Measurements from ENCODE around the gene CRELD2.
"Not testable (repeated sequence)": the region's sequence is repeated elsewhere in the genome, so short reads cannot be mapped to it uniquely, and the experiment has no call there.

CRELD2 gene

GRCh38 chr22:49930596-49931412 lies 12.4 kb downstream of the CRELD2 start:
- no peak for FAIRE-seq

- FAIRE-seq, result no peak
Measured at GRCh38 chr22:49933236-49934159, 15.1 kb downstream of the CRELD2 start.

GRCh38 chr22:49934160-49934890 lies 15.9 kb downstream of the CRELD2 start:
- no peak for FAIRE-seq

DNA sequence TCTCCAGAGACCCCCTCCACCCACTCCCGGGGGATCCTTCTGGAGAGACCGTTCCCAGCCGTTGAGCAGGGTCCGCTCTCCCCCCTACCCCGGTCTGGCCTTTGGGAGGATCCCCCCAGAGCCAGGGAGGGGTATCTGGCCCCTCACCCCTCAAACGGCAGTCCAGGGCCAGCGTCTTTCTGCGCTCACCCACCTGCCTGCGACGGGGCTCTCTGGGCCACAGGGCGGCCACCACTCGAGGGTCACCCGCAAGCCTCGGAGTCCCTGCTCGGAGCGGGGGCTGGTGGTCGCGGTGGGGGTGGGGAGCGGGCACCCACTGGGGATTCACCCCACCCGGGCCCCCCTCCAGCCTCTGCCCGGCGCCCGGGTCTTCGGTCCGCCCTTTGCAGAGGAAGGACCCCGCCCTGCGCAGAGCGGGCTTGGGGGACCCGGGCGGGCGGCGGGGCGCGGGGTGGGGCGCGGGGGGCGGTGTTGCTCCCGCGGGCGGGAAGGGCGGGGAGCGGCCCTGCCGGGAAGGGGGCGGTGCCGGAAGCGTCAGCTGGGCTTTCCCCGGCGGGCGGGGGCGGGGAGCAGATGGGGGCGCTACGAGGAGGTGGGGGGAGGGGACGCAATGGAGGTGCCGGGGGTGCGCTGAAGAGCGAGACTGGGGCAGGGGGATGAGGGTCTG lies 16.6 kb downstream of the CRELD2 start:
- FAIRE-seq, result no peak

GRCh38 chr22:49935561-49935960 lies 17.1 kb downstream of the CRELD2 start:
- no peak for FAIRE-seq

DNA sequence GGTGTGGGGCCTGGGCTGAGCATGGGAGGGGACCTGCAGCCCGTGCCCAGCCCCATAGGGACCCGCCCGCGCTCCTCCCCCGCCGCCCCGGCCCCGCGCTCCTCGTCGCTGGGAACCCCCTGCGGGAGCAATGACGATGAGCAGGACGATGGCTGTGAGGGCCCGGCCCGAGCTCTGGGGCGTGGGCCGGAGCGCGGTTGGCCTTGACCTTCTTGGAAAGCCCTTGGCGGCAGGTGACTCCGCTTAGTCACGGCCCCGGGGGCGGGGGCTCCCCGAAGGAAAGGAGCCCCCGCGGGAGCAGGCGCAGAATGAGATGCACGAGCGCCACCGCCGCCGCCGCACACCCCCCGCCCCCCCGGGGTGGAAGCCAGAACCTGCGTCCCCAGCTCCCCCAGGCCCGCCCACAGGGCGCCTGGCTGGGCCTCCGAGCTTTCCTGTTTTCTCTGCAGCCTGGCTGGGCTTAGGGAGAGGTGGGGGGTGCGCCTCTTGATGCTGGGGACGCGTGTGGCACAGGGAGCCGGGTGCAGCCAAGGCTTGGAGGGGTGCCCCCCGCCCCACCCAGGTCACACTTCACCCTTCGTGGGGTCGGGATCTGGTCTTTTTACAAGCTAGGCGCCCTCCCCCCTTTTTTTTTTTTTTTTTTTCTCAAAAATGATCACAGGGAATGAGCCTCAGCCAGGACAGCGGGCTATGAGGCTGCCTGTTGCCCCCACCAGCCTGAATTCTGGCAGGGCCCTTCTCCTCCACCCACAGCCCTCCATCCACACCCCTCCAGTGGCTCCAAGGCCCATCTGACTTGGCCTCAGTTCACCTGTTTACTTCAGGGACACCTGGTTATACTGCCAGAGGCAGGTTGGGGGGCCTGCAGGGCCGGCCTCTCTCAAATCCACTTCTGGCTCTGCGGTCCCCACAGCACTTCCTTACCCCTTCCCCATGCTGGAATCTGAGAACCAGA lies 17.9 kb downstream of the CRELD2 start:
- no peak for FAIRE-seq

DNA sequence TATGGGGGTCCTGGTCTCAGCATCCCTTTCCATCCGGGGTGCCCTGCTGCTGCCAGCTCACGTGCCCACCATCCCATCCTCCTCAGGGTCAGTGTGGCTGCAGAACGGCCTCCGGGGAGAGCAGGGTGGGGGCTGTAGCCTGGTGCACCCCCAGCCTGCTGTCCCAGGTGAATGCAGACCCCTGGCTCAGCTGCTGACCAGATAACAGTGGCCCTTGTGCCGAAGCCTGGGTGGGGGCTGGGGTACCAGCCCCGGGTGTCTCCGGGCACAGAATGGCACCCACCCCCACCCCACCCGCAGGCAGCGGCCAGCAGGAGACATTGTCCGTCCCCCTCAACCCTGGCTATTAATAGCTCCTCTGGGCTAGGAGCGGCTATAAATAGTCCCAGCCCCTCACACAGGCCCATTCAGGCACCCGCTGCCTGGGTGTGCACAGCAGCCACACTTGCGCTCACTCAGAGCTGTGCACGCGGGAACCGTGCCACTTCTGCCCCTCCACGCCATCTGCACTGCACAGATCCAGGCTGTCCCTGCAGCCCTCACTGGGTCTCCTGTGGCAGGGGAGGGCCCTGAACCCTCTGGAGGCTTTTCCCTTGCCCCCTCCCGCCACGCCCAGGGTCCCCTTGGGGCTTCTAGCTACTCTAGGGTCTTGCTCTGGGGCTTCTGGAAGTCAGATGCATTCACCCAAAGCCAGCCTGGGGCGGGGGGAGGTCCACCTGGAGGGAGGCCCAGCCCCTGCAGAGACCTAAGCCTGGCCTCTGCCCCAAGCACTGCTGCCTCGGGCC lies 18.7 kb downstream of the CRELD2 start:
- FAIRE-seq, result no peak

DNA sequence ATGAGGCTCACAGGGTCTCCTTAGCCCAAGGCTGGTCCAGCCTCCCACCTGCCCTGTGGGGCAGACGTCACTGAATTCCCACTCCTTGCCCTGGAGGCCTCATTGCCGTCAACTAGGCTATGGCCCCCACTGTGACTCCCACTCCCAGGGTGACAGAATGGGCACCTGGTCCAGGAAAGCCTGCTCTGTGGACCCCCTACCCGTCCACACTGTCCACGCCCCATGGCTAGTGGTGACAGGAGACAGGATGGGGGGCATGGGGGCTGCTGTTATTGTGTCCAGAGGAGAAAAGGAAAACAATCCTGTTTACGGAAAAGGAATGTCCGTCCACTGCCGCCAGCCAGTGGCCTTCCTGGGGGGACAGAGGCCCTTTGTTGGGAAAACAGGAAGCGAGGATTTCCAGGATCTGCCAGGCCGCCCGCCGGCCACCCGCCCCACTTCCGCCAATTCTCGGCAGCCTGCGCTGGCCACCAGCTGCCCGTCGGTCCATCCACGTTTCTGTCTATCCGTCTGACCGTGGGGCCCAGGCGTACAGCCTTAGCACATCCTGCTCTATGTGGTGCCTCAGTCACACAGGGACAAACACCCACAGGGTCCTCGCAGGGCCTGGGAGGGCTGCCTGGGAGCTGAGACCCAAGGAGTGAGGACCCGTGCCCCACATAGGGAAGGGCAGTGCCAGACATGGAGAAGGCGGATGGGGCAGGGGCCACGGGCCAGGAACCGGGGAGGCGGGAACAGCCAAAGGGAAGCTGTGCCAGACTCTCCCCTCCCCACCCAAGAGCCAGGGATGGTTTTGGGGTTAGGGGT lies 19.5 kb downstream of the CRELD2 start:
- FAIRE-seq, result no peak

- no peak for FAIRE-seq
Measured at GRCh38 chr22:49938565-49939136, 20.2 kb downstream of the CRELD2 start.

DNA sequence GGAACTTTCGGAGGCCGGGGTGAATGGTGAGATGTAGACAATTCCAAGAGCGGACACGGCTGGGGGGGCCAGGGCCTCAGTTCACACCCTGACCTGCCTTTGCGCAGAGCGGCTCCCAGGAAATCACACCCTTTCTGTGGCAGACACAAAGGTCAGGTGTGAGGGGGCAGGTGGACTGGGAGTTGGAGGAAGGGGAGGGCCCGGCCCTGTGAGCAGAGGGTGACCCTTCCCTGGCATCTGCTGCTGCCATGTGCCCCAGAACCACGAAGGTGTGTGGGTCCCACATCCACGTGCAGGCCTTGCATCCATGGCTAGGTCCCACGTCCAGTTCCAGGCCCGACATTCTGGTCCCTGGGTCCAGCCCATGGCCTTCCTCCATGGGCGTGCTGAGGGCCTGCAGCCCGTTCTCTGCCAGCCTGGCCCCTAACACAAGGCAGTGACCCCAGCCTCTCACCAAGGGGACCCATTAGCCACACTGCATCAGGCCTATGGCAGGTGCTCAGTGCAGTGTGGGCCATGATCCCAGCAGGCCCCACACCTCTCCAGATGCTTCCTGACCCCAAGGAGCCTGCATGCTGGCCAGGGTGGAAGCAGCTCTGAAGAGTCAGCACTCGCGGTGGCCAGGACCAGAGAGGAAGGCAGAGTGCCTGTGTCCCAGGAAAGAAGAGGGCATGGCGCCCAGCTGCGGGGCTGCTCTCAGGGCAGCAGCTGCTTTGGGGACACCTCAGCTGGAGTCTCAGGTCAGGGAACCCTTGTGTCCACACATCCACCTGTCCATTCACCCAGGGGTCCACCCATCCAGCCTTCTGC lies 23.3 kb downstream of the CRELD2 start:
- no peak for FAIRE-seq

DNA sequence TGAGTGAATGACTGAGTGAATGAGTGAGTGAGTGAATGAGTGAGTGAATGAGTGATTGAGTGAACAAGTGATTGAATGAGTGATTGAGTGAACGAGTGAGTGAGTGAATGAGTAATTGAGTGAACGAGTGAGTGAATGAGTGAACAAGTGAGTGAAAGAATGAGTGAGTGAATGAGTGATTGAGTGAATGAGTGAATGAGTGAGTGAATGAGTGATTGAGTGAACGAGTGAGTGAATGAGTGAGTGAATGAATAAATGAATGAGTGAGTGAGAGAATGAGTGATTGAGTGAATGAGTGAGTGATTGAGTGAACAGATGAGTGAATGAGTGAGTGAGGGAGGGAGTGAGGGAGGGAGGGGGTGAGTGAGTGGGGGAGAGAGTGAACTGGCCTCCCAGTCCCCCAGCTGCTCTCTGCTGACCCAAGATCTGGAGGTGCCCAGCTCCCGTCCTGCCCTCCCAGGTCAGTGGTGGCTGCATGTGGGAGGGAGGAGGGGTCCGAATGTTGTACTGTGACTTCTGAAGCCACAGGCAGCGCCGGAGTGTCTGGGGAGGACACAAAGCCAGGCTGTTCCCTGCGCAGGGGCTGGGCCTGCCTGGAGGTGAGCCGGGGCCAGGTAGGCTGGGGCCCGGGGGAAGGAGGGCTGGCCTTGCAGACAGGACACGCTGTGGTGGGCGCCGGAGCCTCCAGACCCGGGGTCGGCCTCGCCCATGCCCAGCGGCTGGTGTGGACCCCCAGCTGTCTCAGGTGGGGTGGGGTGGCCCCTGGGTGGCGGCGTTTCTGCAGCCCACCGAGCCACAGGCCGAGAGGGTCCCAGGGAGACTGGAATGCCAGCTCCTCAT lies 24.4 kb downstream of the CRELD2 start:
- FAIRE-seq, result no peak

DNA sequence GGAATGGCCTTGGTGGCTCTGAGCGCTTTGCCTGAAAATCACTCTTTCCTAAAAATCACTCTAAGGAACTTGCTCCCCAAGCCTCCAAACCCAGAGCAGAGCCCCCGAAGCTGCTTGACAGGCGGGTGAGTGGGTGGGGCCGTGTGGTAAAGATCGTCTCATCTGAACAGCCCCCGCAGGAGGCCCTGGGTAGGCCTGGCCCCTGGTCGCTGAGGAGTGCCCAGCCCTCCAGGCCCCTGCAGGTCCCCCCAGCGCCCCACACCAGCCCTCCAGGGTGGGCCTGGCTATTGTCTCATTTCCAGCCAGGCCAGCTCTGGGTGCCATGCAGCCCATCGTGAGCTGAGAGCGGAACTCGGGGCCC lies 25.0 kb downstream of the CRELD2 start:
- FAIRE-seq, result no peak

DNA sequence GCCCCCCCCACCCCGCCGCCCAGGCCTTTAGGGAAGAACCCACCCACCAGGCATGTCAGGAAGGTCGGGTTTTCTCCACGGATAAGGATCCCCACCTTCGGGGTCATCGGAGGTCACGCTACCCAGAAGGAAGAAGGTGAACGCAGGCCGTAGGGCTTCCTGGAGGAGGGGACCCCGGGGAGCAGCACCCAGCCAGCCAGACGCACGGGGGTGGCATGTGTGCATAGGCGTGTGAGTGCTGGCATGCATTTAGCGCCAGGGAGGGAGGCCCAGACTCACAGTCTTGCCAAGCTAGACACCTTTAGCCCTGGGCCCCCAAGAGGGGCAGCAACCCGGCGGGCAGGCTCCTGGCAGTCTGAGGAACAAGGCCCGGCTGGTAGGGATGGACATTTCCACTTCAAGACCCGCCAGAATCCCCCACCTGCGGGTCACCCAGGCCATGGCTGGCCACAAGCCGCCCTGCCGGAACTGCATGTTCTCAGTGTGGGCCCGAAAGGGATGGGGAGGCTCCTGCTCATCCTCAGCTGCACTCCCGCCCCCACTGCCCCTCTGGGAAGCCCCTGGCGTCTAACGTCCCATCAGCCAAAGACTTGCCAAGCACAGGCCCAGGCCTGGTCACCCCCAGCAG lies 25.5 kb downstream of the CRELD2 start:
- no peak for FAIRE-seq

GRCh38 chr22:49944399-49944891 lies 26.0 kb downstream of the CRELD2 start:
- no peak for FAIRE-seq

- not testable (repeated sequence) for FAIRE-seq
Measured at GRCh38 chr22:49945042-49945794, 26.8 kb downstream of the CRELD2 start.

Measured in endometrium (tissue), 2 donors.